ENCODE data around the gene RMND5A.

Gene RMND5A

GRCh38 chr2:86744152-86744551, 24.1 kb downstream of the RMND5A start:
- no peak overlapping the region for H3K27ac ChIP-seq (ENCODE audit: low read depth, low read length)
- peaks cover 7% of the 10 kb centered on the region for H3K4me1 ChIP-seq (ENCODE audit: control insufficient read depth, insufficient read depth, low read length, unreplicated experiment)
- no peaks in the 10 kb centered on the region for H3K27me3 ChIP-seq (ENCODE audit: insufficient read depth, low read length)
- peaks cover 2% of the 10 kb centered on the region for H3K79me2 ChIP-seq (ENCODE audit: control insufficient read depth, insufficient read depth, low read length, unreplicated experiment)
- no peaks in the 10 kb centered on the region for H3K36me3 ChIP-seq (ENCODE audit: insufficient read depth, low read length)
- H3K4me3 ChIP-seq (ENCODE audit: low read depth, low read length), result no peak overlapping the region
- no peak overlapping the region for H2AFZ ChIP-seq (ENCODE audit: low read length, unreplicated experiment)

- Histone ChIP-seq H3K36me3 (ENCODE audit: insufficient read depth, low read length) (peaks cover 10% of the 10 kb centered on the region), H3K79me2 (ENCODE audit: control insufficient read depth, insufficient read depth, low read length, unreplicated experiment) (peaks cover 2% of the 10 kb centered on the region), H2AFZ (ENCODE audit: low read length, unreplicated experiment) (no peak overlapping the region), H3K4me1 (ENCODE audit: control insufficient read depth, insufficient read depth, low read length, unreplicated experiment) (peaks cover 7% of the 10 kb centered on the region), H3K27me3 (ENCODE audit: insufficient read depth, low read length) (no peaks in the 10 kb centered on the region), H3K27ac (ENCODE audit: low read depth, low read length) (0 out of 2 replicates have a peak overlapping the region, but pooled peaks have one; percentile 8), H3K4me3 (ENCODE audit: low read depth, low read length) (no peak overlapping the region)
These were observed 26.8 kb downstream of the RMND5A start for GRCh38 chr2:86746939-86747338.

GRCh38 chr2:86747711-86748639, 27.9 kb downstream of the RMND5A start:
- Histone ChIP-seq H2AFZ (ENCODE audit: low read length, unreplicated experiment) (no peak overlapping the region), H3K36me3 (ENCODE audit: insufficient read depth, low read length) (peaks cover 20% of the 10 kb centered on the region), H3K27me3 (ENCODE audit: insufficient read depth, low read length) (no peaks in the 10 kb centered on the region), H3K27ac (ENCODE audit: low read depth, low read length) (peak overlapping the region; percentile 8), H3K79me2 (ENCODE audit: control insufficient read depth, insufficient read depth, low read length, unreplicated experiment) (peaks cover 2% of the 10 kb centered on the region), H3K4me1 (ENCODE audit: control insufficient read depth, insufficient read depth, low read length, unreplicated experiment) (peaks cover 7% of the 10 kb centered on the region), H3K4me3 (ENCODE audit: low read depth, low read length) (no peak overlapping the region)

- no peak overlapping the region for H3K27ac ChIP-seq (ENCODE audit: low read depth, low read length)
- peaks cover 34% of the 10 kb centered on the region for H3K36me3 ChIP-seq (ENCODE audit: insufficient read depth, low read length)
- H2AFZ ChIP-seq (ENCODE audit: low read length, unreplicated experiment), result no peak overlapping the region
- H3K4me1 ChIP-seq (ENCODE audit: control insufficient read depth, insufficient read depth, low read length, unreplicated experiment), result peaks cover 7% of the 10 kb centered on the region
- no peak overlapping the region for H3K4me3 ChIP-seq (ENCODE audit: low read depth, low read length)
- no peaks in the 10 kb centered on the region for H3K27me3 ChIP-seq (ENCODE audit: insufficient read depth, low read length)
- H3K79me2 ChIP-seq (ENCODE audit: control insufficient read depth, insufficient read depth, low read length, unreplicated experiment), result peaks cover 2% of the 10 kb centered on the region
These were observed 30.2 kb downstream of the RMND5A start for GRCh38 chr2:86750240-86750839.

- H3K79me2 ChIP-seq (ENCODE audit: control insufficient read depth, insufficient read depth, low read length, unreplicated experiment), result peaks cover 2% of the 10 kb centered on the region
- H3K36me3 ChIP-seq (ENCODE audit: insufficient read depth, low read length), result peaks cover 42% of the 10 kb centered on the region
These were observed 31.7 kb downstream of the RMND5A start for GRCh38 chr2:86751778-86752177.

GRCh38 chr2:86752934-86753333, 32.8 kb downstream of the RMND5A start:
- Histone ChIP-seq H3K4me1 (ENCODE audit: control insufficient read depth, insufficient read depth, low read length, unreplicated experiment) (peaks cover 4% of the 10 kb centered on the region), H3K79me2 (ENCODE audit: control insufficient read depth, insufficient read depth, low read length, unreplicated experiment) (peaks cover 2% of the 10 kb centered on the region), H3K27me3 (ENCODE audit: insufficient read depth, low read length) (no peaks in the 10 kb centered on the region), H2AFZ (ENCODE audit: low read length, unreplicated experiment) (no peak overlapping the region), H3K36me3 (ENCODE audit: insufficient read depth, low read length) (peaks cover 42% of the 10 kb centered on the region), H3K4me3 (ENCODE audit: low read depth, low read length) (no peak overlapping the region), H3K27ac (ENCODE audit: low read depth, low read length) (no peak overlapping the region)

More at GRCh38 chr2:86751778-86752177, 31.7 kb downstream of the RMND5A start:
- H3K27ac ChIP-seq (ENCODE audit: low read depth, low read length), result no peak overlapping the region
- no peaks in the 10 kb centered on the region for H3K27me3 ChIP-seq (ENCODE audit: insufficient read depth, low read length)
- no peak overlapping the region for H2AFZ ChIP-seq (ENCODE audit: low read length, unreplicated experiment)
- H3K4me1 ChIP-seq (ENCODE audit: control insufficient read depth, insufficient read depth, low read length, unreplicated experiment), result peaks cover 7% of the 10 kb centered on the region
- no peak overlapping the region for H3K4me3 ChIP-seq (ENCODE audit: low read depth, low read length)

- Histone ChIP-seq H3K36me3 (ENCODE audit: insufficient read depth, low read length) (peaks cover 42% of the 10 kb centered on the region), H3K27me3 (ENCODE audit: insufficient read depth, low read length) (no peaks in the 10 kb centered on the region), H3K79me2 (ENCODE audit: control insufficient read depth, insufficient read depth, low read length, unreplicated experiment) (peaks cover 2% of the 10 kb centered on the region), H2AFZ (ENCODE audit: low read length, unreplicated experiment) (no peak overlapping the region), H3K4me1 (ENCODE audit: control insufficient read depth, insufficient read depth, low read length, unreplicated experiment) (no peaks in the 10 kb centered on the region), H3K4me3 (ENCODE audit: low read depth, low read length) (no peak overlapping the region), H3K27ac (ENCODE audit: low read depth, low read length) (no peak overlapping the region)
These were observed 33.5 kb downstream of the RMND5A start for GRCh38 chr2:86753606-86754005.

- H3K4me1 ChIP-seq (ENCODE audit: control insufficient read depth, insufficient read depth, low read length, unreplicated experiment), result no peaks in the 10 kb centered on the region
- no peaks in the 10 kb centered on the region for H3K79me2 ChIP-seq (ENCODE audit: control insufficient read depth, insufficient read depth, low read length, unreplicated experiment)
- H3K27ac ChIP-seq (ENCODE audit: low read depth, low read length), result no peak overlapping the region
- peaks cover 18% of the 10 kb centered on the region; the same call in 1 of the 2 replicates for H3K36me3 ChIP-seq (ENCODE audit: insufficient read depth, low read length)
- no peak overlapping the region for H2AFZ ChIP-seq (ENCODE audit: low read length, unreplicated experiment)
- H3K4me3 ChIP-seq (ENCODE audit: low read depth, low read length), result no peak overlapping the region
- H3K27me3 ChIP-seq (ENCODE audit: insufficient read depth, low read length), result no peaks in the 10 kb centered on the region
These were observed 38.3 kb downstream of the RMND5A start for GRCh38 chr2:86758405-86758804.

GRCh38 chr2:86760371-86760770, 40.3 kb downstream of the RMND5A start:
- H3K4me3 ChIP-seq (ENCODE audit: low read depth, low read length), result no peak overlapping the region
- H3K79me2 ChIP-seq (ENCODE audit: control insufficient read depth, insufficient read depth, low read length, unreplicated experiment), result no peaks in the 10 kb centered on the region
- H3K27me3 ChIP-seq (ENCODE audit: insufficient read depth, low read length), result no peaks in the 10 kb centered on the region
- 0 out of 2 replicates have a peak, but pooled peaks cover 8% of the 10 kb centered on the region for H3K36me3 ChIP-seq (ENCODE audit: insufficient read depth, low read length)
- H3K27ac ChIP-seq (ENCODE audit: low read depth, low read length), result no peak overlapping the region
- H3K4me1 ChIP-seq (ENCODE audit: control insufficient read depth, insufficient read depth, low read length, unreplicated experiment), result no peaks in the 10 kb centered on the region
- no peak overlapping the region for H2AFZ ChIP-seq (ENCODE audit: low read length, unreplicated experiment)

- Histone ChIP-seq H3K4me1 (ENCODE audit: control insufficient read depth, insufficient read depth, low read length, unreplicated experiment) (no peaks in the 10 kb centered on the region), H2AFZ (ENCODE audit: low read length, unreplicated experiment) (no peak overlapping the region), H3K27me3 (ENCODE audit: insufficient read depth, low read length) (no peaks in the 10 kb centered on the region), H3K27ac (ENCODE audit: low read depth, low read length) (no peak overlapping the region), H3K79me2 (ENCODE audit: control insufficient read depth, insufficient read depth, low read length, unreplicated experiment) (no peaks in the 10 kb centered on the region), H3K36me3 (ENCODE audit: insufficient read depth, low read length) (peaks cover 5% of the 10 kb centered on the region; the same call in 1 of the 2 replicates), H3K4me3 (ENCODE audit: low read depth, low read length) (no peak overlapping the region)
These were observed 44.7 kb downstream of the RMND5A start for GRCh38 chr2:86764661-86765309.

Measured in ACC112 (cell line).